ENCODE measurements around the gene CRHR2.
A peak's percentile ranks its signal among the peaks of the same experiment; 100 is the strongest.

The CRHR2 gene

GRCh38 chr7:30706316-30706715, 24.1 kb upstream of the CRHR2 start:
- no peak for DNase-seq

GRCh38 chr7:30705596-30705995, 23.3 kb upstream of the CRHR2 start:
- no peak for DNase-seq

GRCh38 chr7:30705008-30705407, 22.8 kb upstream of the CRHR2 start:
- DNase-seq, result no peak

- no peak for DNase-seq
These were observed 21.5 kb upstream of the CRHR2 start for GRCh38 chr7:30703756-30704155.

- peak; percentile 11 for DNase-seq
These were observed 19.9 kb upstream of the CRHR2 start for GRCh38 chr7:30702200-30702599.

- no peak for DNase-seq
These were observed 18.7 kb upstream of the CRHR2 start for GRCh38 chr7:30700941-30701340.

- no peak for DNase-seq
These were observed 17.6 kb upstream of the CRHR2 start for GRCh38 chr7:30699706-30700495.

- no peak for DNase-seq
These were observed 16.2 kb upstream of the CRHR2 start for GRCh38 chr7:30698481-30698880.

- DNase-seq, result no peak
These were observed 15.6 kb upstream of the CRHR2 start for GRCh38 chr7:30697719-30698460.

GRCh38 chr7:30694774-30695721, 12.8 kb upstream of the CRHR2 start:
- no peak for DNase-seq

- no peak for DNase-seq
These were observed 12.0 kb upstream of the CRHR2 start for GRCh38 chr7:30694218-30694745.

- no peak for DNase-seq
These were observed 10.6 kb upstream of the CRHR2 start for GRCh38 chr7:30692882-30693281.

- no peak for DNase-seq
These were observed 10.2 kb upstream of the CRHR2 start for GRCh38 chr7:30692438-30692837.

- DNase-seq, result no peak
These were observed 7.8 kb upstream of the CRHR2 start for GRCh38 chr7:30690011-30690410.

GRCh38 chr7:30688718-30689221, 6.5 kb upstream of the CRHR2 start:
- DNase-seq, result no peak

- no peak for DNase-seq
These were observed 5.3 kb upstream of the CRHR2 start for GRCh38 chr7:30687604-30688003.

GRCh38 chr7:30684351-30684750, 2.1 kb upstream of the CRHR2 start:
- DNase-seq, result no peak

- DNase-seq, result no peak
These were observed 1.6 kb upstream of the CRHR2 start for GRCh38 chr7:30683816-30684215.

GRCh38 chr7:30683306-30683705, 1.1 kb upstream of the CRHR2 start:
- DNase-seq, result no peak

GRCh38 chr7:30681815-30682211, 443 bp downstream of the CRHR2 start:
- DNase-seq, result no peak

- DNase-seq, result no peak
These were observed 892 bp downstream of the CRHR2 start for GRCh38 chr7:30681331-30681797.

- DNase-seq, result no peak
These were observed 2.6 kb downstream of the CRHR2 start for GRCh38 chr7:30679664-30680063.

GRCh38 chr7:30678805-30679204, 3.5 kb downstream of the CRHR2 start:
- no peak for DNase-seq

All from effector CD4-positive, alpha-beta T cell (primary cell).